ENCODE results near the gene FHAD1.

Gene FHAD1

GRCh38 chr1:15282038-15282437 is 35.0 kb downstream of the FHAD1 start:
- no peak for TF ChIP-seq CTCF (IDR thresholded peaks at IDR 0.05; ENCODE audit: insufficient read depth, low read depth, low read length, missing control alignments)
- H3K4me3 ChIP-seq (ENCODE audit: low read length), result no peak overlapping the region
- DNase-seq (ENCODE audit: low read depth), result no peak

GRCh38 chr1:15282810-15283474 is 35.9 kb downstream of the FHAD1 start:
- TF ChIP-seq CTCF (IDR thresholded peaks at IDR 0.05; ENCODE audit: insufficient read depth, low read depth, low read length, missing control alignments), result no peak
- DNase-seq (ENCODE audit: low read depth), result peak; percentile 34
- no peak overlapping the region for H3K4me3 ChIP-seq (ENCODE audit: low read length)

- DNase-seq (ENCODE audit: low read depth), result peak; percentile 98
- no peak overlapping the region for H3K4me3 ChIP-seq (ENCODE audit: low read length)
- peak; percentile 68 for TF ChIP-seq CTCF (IDR thresholded peaks at IDR 0.05; ENCODE audit: insufficient read depth, low read depth, low read length, missing control alignments)
These were observed 36.5 kb downstream of the FHAD1 start for GRCh38 chr1:15283526-15283925.

DNA sequence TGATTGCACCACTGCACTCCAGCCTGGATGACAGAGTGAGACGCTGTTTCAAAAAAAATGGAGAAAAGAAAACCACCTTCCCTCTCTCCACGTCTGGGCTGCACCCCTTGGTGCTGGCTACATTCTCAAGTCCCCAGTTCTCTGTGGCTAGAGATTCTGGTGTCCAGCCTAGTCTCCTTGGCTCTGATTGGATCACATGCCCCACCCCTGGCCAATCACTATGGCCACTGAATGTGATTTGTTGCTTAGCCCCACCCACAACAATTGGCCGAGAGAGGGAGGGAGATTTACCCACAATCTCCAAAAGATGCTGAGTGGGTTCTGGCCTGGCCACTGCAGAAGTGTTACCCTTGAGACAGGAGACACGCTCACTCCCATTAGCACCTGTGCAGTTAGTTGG is 39.4 kb downstream of the FHAD1 start:
- no peak overlapping the region for H3K4me3 ChIP-seq (ENCODE audit: low read length)
- no peak for DNase-seq (ENCODE audit: low read depth)
- no peak for TF ChIP-seq CTCF (IDR thresholded peaks at IDR 0.05; ENCODE audit: insufficient read depth, low read depth, low read length, missing control alignments)

GRCh38 chr1:15287035-15287979 is 40.3 kb downstream of the FHAD1 start:
- no peak overlapping the region for H3K4me3 ChIP-seq (ENCODE audit: low read length)
- DNase-seq (ENCODE audit: low read depth), result no peak
- TF ChIP-seq CTCF (IDR thresholded peaks at IDR 0.05; ENCODE audit: insufficient read depth, low read depth, low read length, missing control alignments), result no peak

DNA sequence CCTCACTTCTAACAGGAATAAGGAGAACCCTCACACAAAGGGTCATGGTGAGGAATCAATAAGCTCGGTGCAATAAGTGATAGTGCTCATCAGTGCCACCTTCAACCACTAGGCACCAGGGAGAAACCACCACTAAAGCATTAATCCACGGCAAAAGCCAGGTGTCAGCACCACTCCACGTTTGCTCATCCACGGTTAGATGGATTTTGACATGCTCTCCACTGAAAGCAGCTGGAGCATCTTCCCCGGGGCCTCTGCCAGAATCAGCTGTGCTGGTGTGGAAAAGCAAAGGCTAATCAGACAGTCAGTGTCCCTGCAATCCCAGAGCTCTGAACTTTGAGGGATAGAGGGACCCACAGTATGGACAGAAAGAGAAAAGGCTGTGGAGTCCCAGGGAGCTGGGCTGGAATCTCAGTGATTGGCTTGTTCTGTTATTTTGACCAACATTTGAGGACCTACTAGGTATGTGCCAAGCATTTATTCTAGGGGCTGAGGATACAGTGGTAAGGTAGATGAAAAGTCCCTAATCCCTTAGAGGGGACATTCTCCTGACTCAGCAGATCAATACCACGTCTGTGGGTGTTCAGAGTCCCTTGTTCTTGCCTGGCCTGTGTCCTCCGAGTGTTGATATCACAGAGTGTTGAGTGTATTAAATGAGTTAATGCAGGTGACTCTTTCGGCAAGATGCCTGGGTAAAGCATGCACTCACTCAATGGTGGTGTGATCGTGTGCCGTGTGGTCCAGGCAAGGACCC is 41.3 kb downstream of the FHAD1 start:
- TF ChIP-seq CTCF (IDR thresholded peaks at IDR 0.05; ENCODE audit: insufficient read depth, low read depth, low read length, missing control alignments), result peak; percentile 32
- no peak for DNase-seq (ENCODE audit: low read depth)
- H3K4me3 ChIP-seq (ENCODE audit: low read length), result no peak overlapping the region
